ENCODE results near the gene WDR77.

WDR77 gene

GRCh38 chr1:111448918-111449702 lies at the start of gene WDR77, which contains the start of gene ATP5PB:
TSS of gene WDR77 (minus strand) at chr1:111449256. CDS start at chr1:111449169, 87 bp downstream.
TSS of gene ATP5PB (plus strand) at chr1:111449464. CDS start at chr1:111449542, 78 bp downstream.
- peak; percentile 100 for DNase-seq

GRCh38 chr1:111497592-111497991 lies 48.5 kb upstream of the WDR77 start:
- DNase-seq, result no peak

GRCh38 chr1:111496398-111496797 lies 47.3 kb upstream of the WDR77 start:
- DNase-seq, result no peak

GRCh38 chr1:111491070-111491469 lies 42.0 kb upstream of the WDR77 start:
- no peak for DNase-seq

DNA sequence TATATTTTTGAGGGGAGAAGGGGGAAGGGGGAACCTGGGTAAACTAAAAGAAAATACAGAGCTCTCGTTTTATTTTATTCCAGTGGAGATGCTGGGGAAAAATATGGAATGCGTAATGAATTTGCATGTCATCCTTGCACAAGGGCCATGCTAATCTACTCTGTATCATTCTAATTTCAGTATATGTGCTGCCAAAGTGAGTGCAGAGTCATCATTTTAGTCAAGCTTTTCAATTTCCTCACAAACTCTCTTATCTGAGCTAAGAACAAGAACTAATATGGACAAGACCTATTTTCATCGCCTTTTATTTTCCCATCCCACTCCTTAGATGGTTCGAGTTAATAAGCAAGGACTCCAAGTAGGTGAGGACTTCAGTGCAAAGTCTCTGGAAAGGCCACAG lies 41.2 kb upstream of the WDR77 start:
- no peak for DNase-seq

DNA sequence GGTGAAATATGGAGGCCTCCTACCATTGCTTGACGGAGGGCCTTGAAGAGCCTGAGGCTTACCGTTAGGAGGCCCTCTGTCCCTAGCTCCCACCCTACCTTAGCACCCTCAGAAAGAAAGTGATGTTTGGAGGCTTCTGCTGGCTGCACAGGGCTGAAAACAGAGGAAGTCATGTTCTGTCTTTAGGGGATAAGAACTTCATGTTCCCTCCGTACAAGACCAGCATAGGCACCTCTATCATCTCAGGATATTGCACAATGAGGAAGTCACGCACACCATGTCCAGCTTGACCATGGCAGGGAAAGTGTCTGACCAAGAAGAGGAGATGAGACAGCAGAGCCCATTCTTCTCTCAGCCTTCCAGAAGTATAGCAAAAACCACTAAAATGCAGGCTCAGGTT lies 40.5 kb upstream of the WDR77 start:
- DNase-seq, result peak; percentile 45

DNA sequence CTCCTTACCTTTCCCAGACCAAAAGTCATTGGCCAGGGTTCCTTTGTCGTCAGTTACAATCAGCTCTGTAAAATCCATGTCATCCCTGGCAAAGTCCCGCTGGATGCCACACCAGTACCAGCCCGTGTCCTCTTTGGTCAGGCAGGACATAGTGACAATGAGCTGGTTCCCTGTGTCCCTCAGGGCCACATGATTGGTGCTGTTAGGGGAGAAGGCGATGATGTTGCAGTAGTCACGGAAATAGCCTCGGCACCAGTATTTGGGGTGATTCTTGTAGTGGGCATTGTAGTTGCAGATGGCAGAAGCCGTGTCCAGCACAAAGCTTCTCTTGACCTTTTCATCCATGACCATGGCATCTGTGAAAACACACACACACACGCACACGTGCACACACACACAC lies 39.6 kb upstream of the WDR77 start:
- DNase-seq, result no peak

GRCh38 chr1:111487133-111487532 lies 38.1 kb upstream of the WDR77 start:
- no peak for DNase-seq

- no peak for DNase-seq
These were observed 37.4 kb upstream of the WDR77 start for GRCh38 chr1:111486431-111486830.

- DNase-seq, result no peak
These were observed 35.5 kb upstream of the WDR77 start for GRCh38 chr1:111484391-111485026.

- no peak for DNase-seq
These were observed 34.8 kb upstream of the WDR77 start for GRCh38 chr1:111483876-111484275.

DNA sequence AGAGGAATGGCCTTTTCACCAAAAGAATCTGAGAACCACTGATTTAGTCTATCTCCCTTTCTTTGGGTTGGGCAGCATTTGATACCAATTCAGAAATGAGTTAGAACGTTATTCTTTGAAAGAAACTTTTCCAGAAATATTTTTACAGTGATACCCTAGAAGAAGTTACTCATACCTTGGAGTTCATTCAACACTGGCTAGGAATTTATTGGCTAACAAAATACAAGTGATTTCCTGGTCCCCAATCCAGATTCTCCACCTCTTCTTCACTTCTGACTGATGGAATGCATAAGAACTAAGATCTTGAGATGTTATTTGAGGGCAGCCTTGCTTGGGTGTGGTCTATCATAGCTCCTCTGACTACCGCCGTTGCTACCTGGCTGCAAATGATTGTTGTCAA lies 34.1 kb upstream of the WDR77 start:
- no peak for DNase-seq

DNA sequence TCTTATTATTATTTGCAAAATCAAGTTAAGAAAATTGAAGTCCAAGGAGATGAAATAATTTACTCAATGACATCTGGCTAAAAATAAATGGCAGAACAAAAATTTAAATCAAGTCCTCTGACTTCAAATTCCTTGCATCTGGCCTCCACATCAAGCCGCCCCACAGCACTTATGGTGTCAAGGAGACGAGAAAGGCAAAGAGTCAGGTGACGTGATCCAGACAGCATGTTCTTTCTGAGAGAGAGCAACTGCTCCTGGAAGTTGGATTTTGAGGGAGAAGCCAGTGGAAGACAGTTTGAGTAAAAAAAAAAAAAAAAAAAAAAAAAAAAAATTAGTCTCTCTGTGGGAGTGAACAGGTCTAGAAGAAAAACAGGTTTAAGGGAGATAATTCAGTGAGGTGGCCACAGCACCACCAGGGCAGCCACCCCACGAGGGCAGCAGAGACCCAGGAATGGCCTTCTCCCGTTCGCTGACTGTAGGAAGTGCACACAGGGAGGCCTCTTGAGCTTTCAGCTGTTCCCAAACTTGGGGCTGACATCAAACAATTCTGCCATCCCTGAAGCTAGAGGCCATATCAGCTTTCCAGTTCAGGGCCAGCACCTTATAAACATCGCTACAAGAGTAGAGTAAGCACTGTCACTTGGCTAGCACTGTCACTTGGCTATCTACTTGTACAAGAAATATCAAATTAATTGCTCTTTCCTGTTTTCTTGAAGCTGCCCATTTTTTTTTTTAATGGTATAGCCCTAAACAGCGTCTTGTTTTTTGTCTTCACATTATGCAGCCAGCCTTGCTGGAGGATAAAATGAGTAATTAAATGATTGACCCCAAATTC lies 32.5 kb upstream of the WDR77 start:
- DNase-seq, result peak; percentile 87

- DNase-seq, result no peak
These were observed 31.6 kb upstream of the WDR77 start for GRCh38 chr1:111480674-111481073.

- peak; percentile 61 for DNase-seq
These were observed 27.8 kb upstream of the WDR77 start for GRCh38 chr1:111476761-111477309.

GRCh38 chr1:111476214-111476613 lies 27.2 kb upstream of the WDR77 start:
- DNase-seq, result no peak

DNA sequence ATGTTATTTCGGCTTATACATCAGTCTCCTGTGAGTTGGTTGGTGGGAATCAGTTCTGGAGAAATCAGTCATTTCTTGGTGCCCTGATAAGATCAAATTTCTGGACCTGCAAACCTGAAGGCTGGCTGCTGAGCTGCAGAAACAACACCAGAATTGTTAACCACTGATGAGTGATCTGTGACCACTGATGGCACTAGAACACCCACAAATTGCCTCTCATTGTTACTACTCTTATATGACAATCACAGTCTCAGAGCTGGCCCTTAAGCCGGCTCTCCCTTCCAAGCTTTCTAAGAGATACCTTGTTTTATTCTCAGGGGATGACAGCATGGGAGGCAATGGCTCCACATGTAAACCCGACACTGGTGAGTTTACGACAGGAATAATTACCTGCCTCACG lies 26.6 kb upstream of the WDR77 start:
- DNase-seq, result no peak

DNA sequence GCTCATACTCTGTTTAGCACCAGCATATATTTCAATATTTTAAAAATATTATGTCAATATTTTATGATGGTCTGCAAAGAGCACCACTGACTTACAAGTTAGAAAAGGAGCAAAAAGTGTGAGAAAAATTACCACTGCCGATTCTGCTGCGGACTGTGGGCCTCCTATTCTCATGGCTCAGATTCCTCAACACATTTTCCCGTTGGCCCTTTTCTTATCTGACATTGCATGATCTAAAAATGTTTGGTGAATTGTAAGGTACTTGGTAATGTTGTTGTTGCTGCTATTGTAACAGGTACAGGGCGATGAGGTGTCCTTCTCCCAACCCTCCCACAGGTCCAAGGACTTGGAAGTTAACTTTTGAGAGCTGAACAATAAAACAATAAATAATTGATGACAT lies 25.5 kb upstream of the WDR77 start:
- DNase-seq, result no peak

- no peak for DNase-seq
These were observed 25.1 kb upstream of the WDR77 start for GRCh38 chr1:111474106-111474505.

GRCh38 chr1:111471538-111471937 lies 22.5 kb upstream of the WDR77 start:
- no peak for DNase-seq

GRCh38 chr1:111471012-111471411 lies 22.0 kb upstream of the WDR77 start:
- DNase-seq, result peak; percentile 89

GRCh38 chr1:111470596-111470995 lies 21.5 kb upstream of the WDR77 start:
- no peak for DNase-seq

DNA sequence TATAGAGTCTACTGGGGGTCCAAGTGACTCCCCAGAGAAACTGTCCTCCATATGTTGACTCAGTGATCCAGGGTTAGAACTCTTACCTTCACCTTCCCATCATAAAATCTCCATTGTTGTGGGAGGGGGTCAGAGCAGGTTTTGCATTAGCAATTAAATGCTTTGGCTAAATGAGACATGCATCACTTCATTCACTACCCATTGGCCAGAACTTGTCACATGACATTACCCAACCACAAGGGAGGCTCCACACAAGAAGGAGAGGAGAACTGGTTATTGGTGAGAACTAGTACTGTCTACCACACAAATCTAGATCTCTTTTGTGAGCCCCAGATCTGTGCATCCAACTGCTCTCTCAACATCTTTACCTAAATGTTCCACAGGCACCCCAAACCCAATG lies 20.5 kb upstream of the WDR77 start:
- DNase-seq, result no peak
